ENCODE measurements around the gene IL1RAPL1.

- TF ChIP-seq ISL1 (CRISPR knock-in tag; IDR thresholded peaks at IDR 0.05) (no peak), BACH2 (CRISPR knock-in tag; IDR thresholded peaks at IDR 0.05; ENCODE audit: borderline replicate concordance) (no peak), ZFP3 (CRISPR knock-in tag; IDR thresholded peaks at IDR 0.05) (no peak), ARNTL (CRISPR knock-in tag; IDR thresholded peaks at IDR 0.05; ENCODE audit: borderline replicate concordance, low read depth) (no peak), PATZ1 (CRISPR knock-in tag; IDR thresholded peaks at IDR 0.05; ENCODE audit: borderline replicate concordance) (no peak), CREB5 (CRISPR knock-in tag; IDR thresholded peaks at IDR 0.05; ENCODE audit: low read depth) (no peak), RARB (CRISPR knock-in tag; IDR thresholded peaks at IDR 0.05) (no peak), ZNF565 (CRISPR knock-in tag; conservative IDR thresholded peaks at IDR 0.05; ENCODE audit: low read depth) (no peak), GLIS3 (CRISPR knock-in tag; IDR thresholded peaks at IDR 0.05) (no peak), CSDC2 (CRISPR knock-in tag; IDR thresholded peaks at IDR 0.05) (no peak)
Observed at GRCh38 chrX:29422034-29422433, 834.8 kb downstream of the IL1RAPL1 start.

Data from SK-N-SH treated with all-trans-retinoic acid at 6 μM for 48 hours (cell line).